T1000 (cell line): ENCODE measurements around the gene YRDC.

Experiments
- DNase-seq: peaks from one replicate; lab custom pipeline; 2025; ENCODE audit warnings: mixed read lengths; lab: John Stamatoyannopoulos, UW

The YRDC gene

DNA sequence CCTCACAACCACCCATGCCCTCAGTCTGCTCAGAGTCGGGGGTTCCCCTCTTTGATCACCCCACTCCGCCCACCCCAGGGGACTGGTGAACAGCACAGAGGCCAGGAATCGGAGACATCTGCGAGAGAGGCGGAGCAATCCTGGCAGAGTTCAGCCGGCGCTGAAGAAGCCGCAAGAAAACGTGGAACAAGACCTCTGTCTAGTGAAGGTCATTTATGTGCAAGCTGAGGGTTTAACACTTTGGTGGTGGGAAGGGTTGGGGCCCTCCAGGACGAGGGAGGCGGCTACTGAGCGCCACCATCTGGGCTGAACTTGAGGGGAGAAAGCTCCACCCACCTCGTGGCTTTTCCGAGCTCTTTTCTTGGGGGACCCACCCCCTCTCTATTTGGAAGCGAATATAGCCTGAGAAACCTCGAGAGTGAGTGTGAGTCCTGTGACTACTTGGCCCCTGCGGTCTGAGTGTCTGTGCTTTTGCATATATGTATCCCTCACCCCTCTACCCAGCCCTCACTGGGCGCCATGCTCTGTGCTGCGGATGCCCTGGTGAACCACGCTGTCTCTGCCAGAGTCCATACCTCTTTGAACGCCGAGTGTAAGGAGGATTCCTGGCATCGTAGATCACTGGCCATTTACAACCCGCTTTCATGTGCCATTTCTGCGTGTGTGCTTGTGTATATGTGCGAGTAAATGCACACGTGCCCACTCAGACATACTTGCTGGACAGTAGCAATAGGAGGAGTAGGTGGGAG is 41.9 kb downstream of the YRDC start:
- no peak for DNase-seq

DNA sequence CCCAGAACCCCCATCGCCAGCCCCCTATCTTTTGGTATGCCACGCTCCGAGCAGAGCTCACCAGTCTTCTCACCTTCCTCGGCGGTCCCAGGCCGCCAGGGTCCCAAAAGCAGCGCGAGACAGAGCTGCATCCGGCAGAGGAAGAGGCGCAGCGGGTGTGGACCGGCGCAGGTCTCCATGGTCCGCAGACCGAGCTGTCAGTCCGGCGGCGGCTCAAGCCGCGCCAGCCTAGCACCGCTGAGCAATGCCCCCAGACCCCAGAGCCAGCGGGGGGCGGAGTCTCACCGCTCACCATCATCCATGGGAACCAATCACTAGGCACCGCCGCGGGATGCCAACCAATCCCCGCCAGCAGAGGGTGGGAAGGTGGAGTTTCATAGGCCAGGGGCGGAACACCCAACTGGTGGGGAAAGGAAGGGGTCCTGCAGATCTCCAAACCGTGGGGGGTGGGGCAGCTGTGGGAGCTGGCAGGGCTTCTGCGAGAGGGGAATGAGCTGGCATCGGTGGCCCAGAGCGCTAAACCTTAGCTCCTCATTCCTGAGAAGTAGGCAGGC is 43.0 kb downstream of the YRDC start, which contains the start of gene EPHA10:
EPHA10 (minus strand) TSS at position 233 of the 554 bp plus-strand sequence; CDS start at position 179, 54 bp downstream.
- DNase-seq: no peak

DNA sequence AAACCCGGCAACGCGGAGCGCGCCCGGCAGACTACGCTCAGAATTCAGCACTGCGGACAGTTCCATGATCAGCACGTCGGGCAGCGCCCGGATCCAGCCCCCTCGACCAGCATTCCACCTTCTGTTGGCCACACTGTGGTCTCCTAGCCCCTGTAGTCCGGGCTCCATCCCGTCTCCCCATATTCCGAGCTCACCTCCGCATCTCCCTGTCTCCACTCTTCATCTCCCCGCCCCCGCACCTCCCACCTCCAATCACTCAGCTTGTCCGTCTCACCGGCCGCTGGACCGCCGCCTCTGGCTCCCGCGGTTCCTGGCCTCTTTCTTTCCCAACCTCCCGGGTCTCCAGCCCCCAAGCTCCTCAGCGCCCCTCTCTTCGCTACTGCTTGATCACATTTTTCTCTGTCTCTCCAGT is 43.6 kb downstream of the YRDC start:
- no peak for DNase-seq

DNA sequence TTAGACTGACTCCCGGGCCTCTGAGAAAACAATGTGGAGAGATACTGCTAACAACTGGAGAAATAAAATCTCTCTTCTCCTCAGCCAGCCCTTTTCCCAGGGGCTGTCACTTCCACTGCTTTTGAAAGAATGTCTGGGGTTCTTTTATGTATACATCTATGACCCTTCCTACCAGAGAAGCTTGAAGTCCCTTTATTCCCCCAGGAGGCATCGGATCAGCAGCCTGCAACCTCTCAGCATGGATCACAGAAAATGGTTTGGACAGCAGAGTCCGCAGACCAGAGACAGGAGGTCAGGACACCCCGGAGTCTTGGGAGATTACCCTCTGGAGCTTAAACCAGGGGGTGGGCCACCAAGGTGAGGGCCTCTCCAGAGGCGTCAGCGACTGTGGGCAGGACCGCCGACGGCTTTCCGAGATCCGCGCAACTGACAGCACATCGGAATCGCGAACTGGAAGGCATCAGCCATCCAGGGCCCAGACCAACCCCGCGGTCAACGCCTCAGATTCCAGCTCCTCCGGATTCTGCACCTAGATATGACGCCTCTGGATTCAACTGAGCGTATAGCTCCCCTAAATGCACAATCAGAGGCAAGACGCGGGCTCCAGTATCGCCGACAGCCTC is 44.1 kb downstream of the YRDC start:
- no peak for DNase-seq

DNA sequence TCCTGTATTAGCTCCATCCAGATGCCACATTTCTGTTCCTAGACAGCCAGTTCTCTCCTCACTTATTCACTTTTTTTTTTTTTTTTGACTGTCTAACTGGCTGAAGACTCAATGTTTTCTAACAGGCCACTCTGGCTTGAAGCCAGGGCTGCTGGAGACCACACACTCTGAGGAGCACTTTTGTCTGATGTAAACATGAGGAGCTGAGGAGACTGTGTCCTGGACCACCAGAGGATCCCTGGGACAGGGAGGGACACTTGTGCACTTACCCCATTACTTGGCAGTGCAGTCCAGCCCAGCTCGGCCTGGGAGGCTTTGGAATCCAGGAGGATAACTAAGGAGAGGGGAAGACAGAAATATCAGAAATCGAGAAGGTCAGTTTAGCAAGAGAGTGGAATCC is 45.5 kb downstream of the YRDC start:
- DNase-seq: no peak

DNA sequence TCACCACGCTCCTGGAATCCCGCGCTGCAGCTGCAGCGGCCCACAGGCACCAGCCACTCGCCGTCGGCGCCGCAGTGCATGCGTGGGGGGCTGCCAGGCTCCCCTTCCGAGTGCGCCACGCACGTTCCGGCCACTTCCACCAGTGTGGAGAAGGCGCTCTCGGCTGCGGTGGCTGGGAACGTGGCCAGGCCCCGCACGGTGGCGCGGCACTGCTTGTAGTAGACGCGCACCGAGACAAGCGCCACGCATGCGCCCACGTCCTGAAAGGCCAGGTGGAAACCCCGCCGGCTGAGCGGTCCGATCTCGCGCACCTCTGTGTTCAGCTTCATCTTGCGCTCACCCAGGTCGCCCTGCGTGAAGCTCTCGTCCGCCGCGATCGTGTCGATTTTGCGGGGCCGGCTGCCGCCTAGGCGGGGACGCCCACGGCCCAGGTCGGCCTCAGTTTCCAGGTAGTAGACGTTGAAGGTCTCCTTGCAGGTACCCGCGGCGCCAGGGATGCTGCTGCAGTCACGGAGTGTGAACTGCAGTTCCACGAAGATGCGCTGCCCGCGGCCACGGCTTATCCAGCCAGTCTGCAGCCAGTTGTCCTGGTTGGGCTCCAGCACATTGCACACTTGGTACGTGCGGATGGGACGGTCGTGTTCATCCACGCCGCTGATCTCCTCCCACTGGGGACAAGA is 46.5 kb downstream of the YRDC start:
- DNase-seq: no peak

DNA sequence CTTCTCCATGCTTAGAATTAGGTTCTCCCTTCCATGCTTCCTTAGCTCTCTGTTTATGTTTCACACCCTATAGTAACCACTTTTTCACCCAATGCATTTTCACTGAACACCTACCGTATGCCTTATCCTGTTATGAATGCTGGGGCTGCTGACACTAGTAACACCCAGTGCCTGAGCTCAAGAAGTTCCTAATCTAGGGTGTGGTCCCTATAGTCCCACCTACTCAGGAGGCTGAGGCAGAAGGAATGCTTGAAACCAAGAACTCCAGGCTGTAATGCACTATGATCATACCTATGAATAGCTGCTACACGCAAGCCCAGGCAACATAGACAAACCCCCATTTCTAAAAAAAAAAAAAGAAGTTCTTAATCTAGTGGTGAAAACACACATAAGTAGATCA is 48.6 kb downstream of the YRDC start:
- DNase-seq: no peak

DNA sequence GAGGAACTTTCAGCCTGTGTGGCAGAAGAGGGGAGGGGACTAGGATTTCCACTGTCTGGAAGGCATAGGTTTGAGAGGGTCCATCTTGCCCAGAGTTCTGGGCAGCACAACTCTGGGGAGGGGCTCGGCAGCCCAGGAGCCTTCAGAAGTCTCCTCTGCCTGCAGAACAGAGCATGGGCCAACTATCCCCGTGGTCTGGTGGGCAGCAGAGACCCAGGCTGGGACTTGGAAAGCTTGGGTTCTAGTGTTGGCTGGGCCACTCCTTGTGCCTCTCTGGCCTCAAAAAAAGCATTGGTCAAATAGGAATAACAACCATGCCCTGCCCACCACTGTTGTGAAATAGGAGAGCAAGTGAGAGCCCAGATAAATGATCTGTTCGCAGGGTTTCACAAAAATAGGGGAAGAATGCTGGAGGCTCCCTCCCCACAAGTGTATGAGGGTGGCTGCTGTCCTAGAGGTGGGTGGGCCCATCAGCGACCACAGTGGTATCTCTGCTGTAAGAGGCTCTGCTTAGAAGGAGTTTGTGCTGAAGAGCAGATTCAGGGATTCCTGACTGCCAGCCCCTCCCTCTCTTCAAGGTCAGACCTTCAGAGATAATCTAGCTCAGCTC is 52.0 kb downstream of the YRDC start:
- no peak for DNase-seq

DNA sequence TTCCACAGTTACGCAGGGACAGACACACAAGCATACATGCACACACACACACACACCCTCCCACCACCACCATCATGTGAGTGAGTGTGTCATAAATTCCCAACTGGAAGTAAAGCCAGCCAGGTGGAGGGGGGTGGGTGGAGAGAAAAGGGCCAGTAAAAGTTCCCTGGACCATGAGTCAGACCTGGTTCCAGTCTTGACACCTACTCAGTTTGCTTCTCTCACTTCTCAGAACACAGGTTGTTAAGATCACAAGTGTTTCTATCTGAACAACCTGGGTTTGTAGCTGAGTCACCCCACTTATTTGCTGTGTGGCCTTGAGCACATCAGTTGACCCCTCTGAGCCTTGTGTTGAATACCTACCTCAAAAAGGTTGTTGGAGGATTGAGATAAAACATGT is 52.7 kb downstream of the YRDC start:
- DNase-seq: no peak

DNA sequence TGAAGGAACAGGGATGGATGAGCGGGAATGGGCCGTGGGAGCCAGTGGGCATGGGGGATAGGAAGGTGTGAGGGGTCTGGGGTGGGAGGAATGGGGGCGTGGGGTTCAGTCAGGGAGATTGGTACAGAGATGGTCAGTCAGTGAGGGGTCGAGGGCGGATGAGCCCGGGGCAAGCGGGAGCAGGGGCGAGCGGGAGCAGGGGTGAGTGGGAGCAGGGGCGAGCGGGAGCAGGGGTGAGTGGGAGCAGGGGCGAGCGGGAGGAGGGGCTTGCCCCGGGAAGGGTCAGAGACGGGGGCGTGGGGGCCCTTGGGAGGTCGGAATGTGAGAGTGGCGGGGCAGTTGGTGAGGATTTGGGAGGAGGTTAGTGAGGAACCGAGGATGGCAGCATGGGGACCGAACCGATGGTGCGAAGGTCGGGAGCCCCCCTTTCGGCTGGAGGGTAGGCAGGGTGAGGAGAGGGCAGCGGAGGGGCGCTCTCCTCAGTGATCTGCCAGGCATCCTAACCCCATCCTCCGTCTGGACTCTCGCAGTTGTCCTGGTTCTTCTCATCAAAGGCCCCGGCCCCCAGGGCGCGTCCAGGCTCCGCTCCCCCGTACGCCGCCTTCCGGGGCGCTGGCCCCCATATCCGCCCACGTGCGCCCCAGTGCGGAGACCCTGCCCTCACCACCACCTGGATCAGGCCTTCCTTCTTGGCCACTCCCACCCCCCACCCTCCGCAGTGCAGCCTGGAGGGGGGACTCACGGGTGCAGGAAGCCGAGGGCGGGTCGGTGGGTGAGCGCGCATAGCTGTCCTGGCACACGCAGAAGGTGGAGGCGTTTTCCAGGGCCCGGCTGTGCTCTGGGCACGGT is 54.3 kb downstream of the YRDC start:
- no peak for DNase-seq
